Prostate gland (tissue), 2 donors: ENCODE measurements around the gene NOVA1. TPM values are rescaled to one million over a fixed set of nuclear protein-coding genes. Genes with fewer than 3 reads are reported as not detected.

Experiments
- DNase-seq: peaks from one replicate; pipeline ENCODE4 v3.0.0-alpha.2; 2019; ENCODE audit warnings: low spot score
- H3K27ac ChIP-seq, 2 donors: fragments of 200-600 bp; sonication (generic); 2 replicates each; pipeline ENCODE4 v1.5.1; 2017 to 2019
- H3K27me3 ChIP-seq: fragments of 200-600 bp; sonication (generic); replicated peaks from 2 replicates; pipeline ENCODE4 v1.5.1; 2019; ENCODE audit not compliant: insufficient read depth
- H3K36me3 ChIP-seq, 2 donors: fragments of 200-600 bp; sonication (generic); 1 replicate in 1 of 2; 2 replicates in 1 of 2; pipeline versions ENCODE4 v1.5.1 to v1.8.1; 2017 to 2019
- H3K4me1 ChIP-seq: fragments of 200-600 bp; sonication (generic); replicated peaks from 2 replicates; pipeline ENCODE4 v1.5.1; 2019
- H3K4me3 ChIP-seq, 2 donors: fragments of 200-600 bp; sonication (generic); 2 replicates each; pipeline ENCODE4 v1.5.1; 2017 to 2019
- H3K9me3 ChIP-seq: fragments of 200-600 bp; sonication (generic); 2 replicates; pipeline ENCODE4 v1.5.1; 2017
- CTCF ChIP-seq, 4 experiments: fragments of 200-600 bp in 2 of 4; fragments of 450-650 bp in 2 of 4; sonication (generic) in 2 of 4; IDR thresholded peaks; 1 replicate in 3 of 4; 2 replicates in 1 of 4; pipeline ENCODE4 v1.5.1; 2016 to 2019; ENCODE audit warnings: antibody characterized with exemption in 4 of 4, mild to moderate bottlenecking in 2 of 4, moderate library complexity in 2 of 4
- POLR2A ChIP-seq: fragments of 450-650 bp; IDR thresholded peaks from one replicate; pipeline ENCODE4 v1.6.1; 2016; ENCODE audit warnings: antibody characterized with exemption, mild to moderate bottlenecking
- POLR2AphosphoS5 ChIP-seq: sonication (generic); formaldehyde crosslinking; IDR thresholded peaks from one replicate; pipeline ENCODE4 v1.6.1; 2017; ENCODE audit warnings: antibody characterized with exemption
- WGBS: methylation state at CpG from one replicate; pipeline ENCODE4 v1.1.5; 2018; 5-methylcytosine and 5-hydroxymethylcytosine counted together
- intact Hi-C: fragments of 100-400 bp; cut with DNase I; formaldehyde crosslinking; loops from one replicate; pipeline ENCODE4 v1.14.2; 2022
- total RNA-seq, 2 donors: library from RNA; depleted of rRNA; stranded (reverse); fragments of >200 nt; gene quantifications; one replicate each; pipeline ENCODE4 v1.1.0, GENCODE V29; 2016

NOVA1 gene
- total RNA-seq, 2 donors from 2014 or later, result 1.8 to 8.1 TPM

GRCh38 chr14:26594148-26594547 lies 3.7 kb downstream of the NOVA1 start:
- Histone ChIP-seq H3K9me3 (no peaks in the 10 kb centered on the region), H3K4me1 (no peaks in the 10 kb centered on the region), H3K36me3 (no peaks in the 10 kb centered on the region), H3K27me3 (no peaks in the 10 kb centered on the region), H3K4me3 (no peak overlapping the region), H3K27ac (no peak overlapping the region)
- WGBS, result 58% methylated on average over 2 of the region's 2 CpGs
- TF ChIP-seq POLR2AphosphoS5, result no peak
- TF ChIP-seq CTCF (IDR thresholded peaks at IDR 0.05), result no peak
- no peak for TF ChIP-seq POLR2A
- DNase-seq, result no peak
- intact Hi-C loops, result no loop called here

GRCh38 chr14:26593357-26593756 lies 4.5 kb downstream of the NOVA1 start:
- Histone ChIP-seq H3K4me1 (no peaks in the 10 kb centered on the region), H3K36me3 (no peaks in the 10 kb centered on the region), H3K4me3 (no peak overlapping the region), H3K27me3 (no peaks in the 10 kb centered on the region), H3K27ac (no peak overlapping the region), H3K9me3 (no peaks in the 10 kb centered on the region)
- intact Hi-C loops, result no loop called here
- TF ChIP-seq POLR2A (no peak), CTCF (IDR thresholded peaks at IDR 0.05) (no peak), POLR2AphosphoS5 (no peak)
- DNase-seq, result no peak
- WGBS, result 90% methylated on average over 4 of the region's 4 CpGs

- Histone ChIP-seq H3K4me1 (no peaks in the 10 kb centered on the region), H3K4me3 (no peak overlapping the region), H3K36me3 (no peaks in the 10 kb centered on the region), H3K27ac (no peak overlapping the region), H3K9me3 (no peaks in the 10 kb centered on the region), H3K27me3 (no peaks in the 10 kb centered on the region)
- no peak for DNase-seq
- intact Hi-C loops, result no loop called here
- 91% methylated on average over 1 of the region's 1 CpG for WGBS
- TF ChIP-seq POLR2AphosphoS5 (no peak), CTCF (IDR thresholded peaks at IDR 0.05) (no peak), POLR2A (no peak)
These were observed 7.9 kb downstream of the NOVA1 start for GRCh38 chr14:26589925-26590324.

GRCh38 chr14:26577711-26578110 lies 20.1 kb downstream of the NOVA1 start:
- no peak for DNase-seq
- no peak overlapping the region for H3K27ac ChIP-seq
- 83% methylated on average over 2 of the region's 2 CpGs for WGBS
- H3K4me1 ChIP-seq, result no peaks in the 10 kb centered on the region
- H3K4me3 ChIP-seq, result no peak overlapping the region
- H3K27me3 ChIP-seq, result no peaks in the 10 kb centered on the region
- intact Hi-C loops, result no loop called here
- H3K9me3 ChIP-seq, result no peaks in the 10 kb centered on the region
- no peaks in the 10 kb centered on the region for H3K36me3 ChIP-seq
- no peak for TF ChIP-seq POLR2A
- TF ChIP-seq CTCF (IDR thresholded peaks at IDR 0.05), result no peak
- TF ChIP-seq POLR2AphosphoS5, result no peak

GRCh38 chr14:26554069-26554772 lies 43.6 kb downstream of the NOVA1 start:
- Histone ChIP-seq H3K9me3 (no peaks in the 10 kb centered on the region), H3K36me3 (no peaks in the 10 kb centered on the region), H3K4me3 (no peak overlapping the region), H3K27me3 (no peaks in the 10 kb centered on the region), H3K27ac (no peak overlapping the region), H3K4me1 (no peaks in the 10 kb centered on the region)
- WGBS, result 50% methylated on average over 1 of the region's 1 CpG
- intact Hi-C loops, result no loop called here
- DNase-seq, result no peak
- TF ChIP-seq POLR2AphosphoS5 (no peak), POLR2A (no peak), CTCF (IDR thresholded peaks at IDR 0.05) (no peak)
